Peyer's patch (tissue), 4 donors: ENCODE results near the gene TEX35. TPM values are rescaled to one million over a fixed set of nuclear protein-coding genes. Genes with fewer than 3 reads are reported as not detected.

Experiments used
- DNase-seq, 3 donors: peaks; one replicate each; pipeline ENCODE4 v3.0.0-alpha.2; 2017 to 2019
- H3K27ac ChIP-seq, 4 donors: fragments of 200-600 bp; sonication (generic); one replicate each; pipeline ENCODE4 v1.5.1; 2016 to 2019
- H3K27me3 ChIP-seq, 2 donors: fragments of 200-600 bp; sonication (generic); one replicate each; pipeline ENCODE4 v1.5.1; 2019
- H3K36me3 ChIP-seq, 3 donors: fragments of 200-600 bp; sonication (generic); one replicate each; pipeline ENCODE4 v1.5.1; 2016 to 2019
- H3K4me1 ChIP-seq, 4 donors: fragments of 200-600 bp; sonication (generic); one replicate each; pipeline ENCODE4 v1.5.1; 2016 to 2019
- H3K4me3 ChIP-seq, 4 donors: fragments of 200-600 bp; sonication (generic); 1 replicate in 3 of 4; 2 replicates in 1 of 4; pipeline ENCODE4 v1.5.1; 2016 to 2019; ENCODE audit warnings: mild to moderate bottlenecking in 1 of 4
- H3K9me3 ChIP-seq, 4 donors: fragments of 200-600 bp; sonication (generic); one replicate each; pipeline ENCODE4 v1.5.1; 2016 to 2019; ENCODE audit warnings: mild to moderate bottlenecking in 1 of 4
- CTCF ChIP-seq, 6 experiments: fragments of 450-650 bp in 4 of 6; fragments of 200-600 bp in 2 of 6; sonication (generic) in 1 of 6; IDR thresholded peaks; one replicate each; pipeline ENCODE4 v1.5.1; 2017 to 2019; ENCODE audit warnings: antibody characterized with exemption in 6 of 6, mild to moderate bottlenecking in 3 of 6, moderate library complexity in 1 of 6
- POLR2A ChIP-seq, 2 donors: fragments of 450-650 bp; IDR thresholded peaks; one replicate each; pipeline ENCODE4 v1.5.1; 2017; ENCODE audit warnings: antibody characterized with exemption in 2 of 2, mild to moderate bottlenecking in 2 of 2, moderate library complexity in 2 of 2
- total RNA-seq, 4 donors: library from RNA; depleted of rRNA; stranded (reverse); fragments of >200 nt; gene quantifications; one replicate each; pipeline ENCODE4 v1.1.0, GENCODE V29; 2016

The TEX35 gene
- total RNA-seq, 4 donors from 2014 or later: not detected

DNA sequence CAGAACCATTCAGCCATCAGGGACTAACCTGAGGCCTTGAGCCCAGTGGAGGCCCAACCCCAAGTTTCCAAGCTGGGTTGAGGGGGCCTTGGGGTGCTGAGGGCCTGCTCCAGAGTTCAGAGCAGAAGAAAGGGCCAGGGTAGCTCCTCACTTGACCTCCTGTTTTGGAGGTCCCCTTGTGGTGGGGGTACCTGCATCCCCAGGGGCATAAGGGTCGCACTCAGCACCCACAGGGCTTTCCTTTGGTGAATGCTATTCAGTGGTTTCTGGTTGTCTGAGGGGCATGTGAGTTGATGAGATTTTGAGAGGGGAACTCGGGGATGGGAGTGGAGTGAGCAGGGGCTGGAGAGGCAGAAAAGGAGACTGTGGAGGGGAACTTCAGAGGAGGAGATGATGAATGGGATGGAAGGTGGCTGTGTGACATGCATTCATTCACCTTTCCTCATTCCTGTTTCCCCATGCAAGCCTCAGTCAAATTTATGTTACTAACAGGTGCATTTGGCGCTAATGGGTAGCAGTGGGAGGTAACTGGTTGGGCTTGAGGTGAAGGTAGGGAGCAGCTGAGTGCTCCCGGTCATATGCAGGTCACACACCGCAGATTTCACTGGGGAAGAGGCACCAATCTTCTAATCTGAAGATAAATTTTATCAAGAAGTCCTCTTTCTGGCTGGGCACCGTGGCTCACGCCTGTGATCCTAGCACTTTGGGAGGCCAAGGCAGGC, 50.4 kb downstream of the TEX35 start:
- Histone ChIP-seq H3K27ac (no peak overlapping the region), H3K4me3 (no peak overlapping the region), H3K4me1 (no peaks in the 10 kb centered on the region), H3K27me3 (no peaks in the 10 kb centered on the region), H3K9me3 (no peaks in the 10 kb centered on the region), H3K36me3 (no peaks in the 10 kb centered on the region)
- no peak for DNase-seq
- no peak for TF ChIP-seq CTCF (IDR thresholded peaks at IDR 0.05)
- no peak for TF ChIP-seq POLR2A (IDR thresholded peaks at IDR 0.05)

- no peaks in the 10 kb centered on the region for H3K9me3 ChIP-seq
- TF ChIP-seq POLR2A (IDR thresholded peaks at IDR 0.05): no peak
- no peak for TF ChIP-seq CTCF (IDR thresholded peaks at IDR 0.05)
- H3K4me1 ChIP-seq: no peaks in the 10 kb centered on the region
- no peak for DNase-seq
- H3K36me3 ChIP-seq: no peaks in the 10 kb centered on the region
- no peaks in the 10 kb centered on the region for H3K27me3 ChIP-seq
- H3K27ac ChIP-seq: no peak overlapping the region
- no peak overlapping the region for H3K4me3 ChIP-seq
Measured at GRCh38 chr1:178564086-178564782, 51.3 kb downstream of the TEX35 start.

- TF ChIP-seq POLR2A (IDR thresholded peaks at IDR 0.05) (no peak), CTCF (IDR thresholded peaks at IDR 0.05) (no peak)
- Histone ChIP-seq H3K4me3 (no peak overlapping the region), H3K27me3 (no peaks in the 10 kb centered on the region), H3K36me3 (no peaks in the 10 kb centered on the region), H3K4me1 (no peaks in the 10 kb centered on the region), H3K9me3 (no peaks in the 10 kb centered on the region), H3K27ac (no peak overlapping the region)
- no peak for DNase-seq
Measured at GRCh38 chr1:178564783-178565180, 51.9 kb downstream of the TEX35 start.

DNA sequence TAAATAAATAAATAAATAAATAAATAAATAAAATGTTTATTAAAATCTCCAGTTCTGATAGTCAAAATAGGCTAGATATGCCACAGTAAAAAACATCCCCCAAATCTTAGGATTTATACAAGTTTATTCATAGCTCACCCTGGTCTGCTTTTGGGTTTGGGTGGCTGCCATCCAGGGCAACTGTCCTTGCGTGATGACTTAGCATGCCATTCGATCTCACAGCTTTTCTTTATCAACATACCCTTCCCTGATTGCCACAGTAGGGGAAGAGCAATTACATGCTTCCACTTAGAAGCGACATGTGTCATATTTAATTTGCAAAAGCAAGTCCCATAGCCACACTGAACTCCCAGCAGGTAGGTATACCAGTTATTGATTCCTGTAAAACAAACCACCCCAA, 52.7 kb downstream of the TEX35 start:
- Histone ChIP-seq H3K9me3 (no peaks in the 10 kb centered on the region), H3K27ac (no peak overlapping the region), H3K4me3 (no peak overlapping the region), H3K27me3 (no peaks in the 10 kb centered on the region), H3K36me3 (no peaks in the 10 kb centered on the region), H3K4me1 (no peaks in the 10 kb centered on the region)
- no peak for DNase-seq
- TF ChIP-seq POLR2A (IDR thresholded peaks at IDR 0.05) (no peak), CTCF (IDR thresholded peaks at IDR 0.05) (no peak)

GRCh38 chr1:178566187-178566586, 53.3 kb downstream of the TEX35 start:
- Histone ChIP-seq H3K4me3 (no peak overlapping the region), H3K27ac (no peak overlapping the region), H3K9me3 (no peaks in the 10 kb centered on the region), H3K27me3 (no peaks in the 10 kb centered on the region), H3K36me3 (no peaks in the 10 kb centered on the region), H3K4me1 (no peaks in the 10 kb centered on the region)
- TF ChIP-seq CTCF (IDR thresholded peaks at IDR 0.05) (no peak), POLR2A (IDR thresholded peaks at IDR 0.05) (no peak)
- no peak for DNase-seq
